A673 (cell line): ENCODE measurements around the gene SH3TC1.

ENCODE experiments used
- CTCF ChIP-seq: fragments of 300-800, 200-600 bp; sonication (generic); conservative IDR thresholded peaks from 2 replicates; pipeline ENCODE4 v1.5.1; 2017; ENCODE audit warnings: low read depth, mild to moderate bottlenecking, antibody characterized with exemption, low read length, moderate library complexity, mixed read lengths
- EZH2 ChIP-seq: fragments of 200-600 bp; sonication (generic); IDR thresholded peaks from 2 replicates; pipeline ENCODE4 v1.6.1; 2017; ENCODE audit warnings: borderline replicate concordance, low read depth, mild to moderate bottlenecking, mixed read lengths, antibody characterized with exemption, low read length; ENCODE audit not compliant: poor library complexity, severe bottlenecking

- TF ChIP-seq EZH2 (no peak), CTCF (no peak)
Measured at GRCh38 chr4:8203052-8203401, 3.9 kb downstream of the SH3TC1 start.
